H1 (cell line): ENCODE measurements around the gene SLC39A11. TPM values are rescaled to one million over a fixed set of nuclear protein-coding genes. Genes with fewer than 3 reads are reported as not detected.

Experiments used
- CTCF ChIA-PET: fragments of 300-600 bp; sonication (Branson Sonifier 250); formaldehyde crosslinking; loops from one replicate; lab custom pipeline; 2021; ENCODE audit not compliant: partially characterized antibody; lab: Charles Lee
- POLR2A ChIA-PET: fragments of 300-600 bp; sonication (Branson Sonifier 250); formaldehyde crosslinking; loops from one replicate; lab custom pipeline; 2021; ENCODE audit warnings: inconsistent platforms; ENCODE audit not compliant: partially characterized antibody; lab: Charles Lee
- DNase-seq, 2 experiments: peaks; one replicate each; pipeline versions ENCODE4 v3.0.0 to v3.0.0-alpha.2; 2010 to 2022; ENCODE audit warnings: low spot score in 2 of 2, low read depth in 1 of 2, mixed read lengths in 1 of 2
- FAIRE-seq: peaks from 2 replicates; lab custom pipeline; 2011; peaks lifted over from hg19 to GRCh38; lab: Jason Lieb, UNC
- H2AFZ ChIP-seq: 2 replicates; pipeline ENCODE4 v1.8.1; 2012; ENCODE audit warnings: low read length, inconsistent platforms
- H2AK5ac ChIP-seq: 2 replicates; pipeline ENCODE4 v1.6.1; 2013; ENCODE audit warnings: low read depth, low read length
- H2BK120ac ChIP-seq: replicated peaks from 2 replicates; pipeline ENCODE3; 2013; ENCODE audit warnings: low read depth, low read length, inconsistent platforms
- H2BK12ac ChIP-seq: 2 replicates; pipeline ENCODE4 v1.6.1; 2013; ENCODE audit warnings: low read depth, low read length
- H2BK15ac ChIP-seq: 2 replicates; pipeline ENCODE4 v1.6.1; 2013; ENCODE audit warnings: low read length
- H2BK20ac ChIP-seq: 2 replicates; pipeline ENCODE4 v1.6.1; 2013; ENCODE audit warnings: low read length
- H2BK5ac ChIP-seq: 2 replicates; pipeline ENCODE4 v1.6.1; 2013; ENCODE audit warnings: low read depth, low read length
- H3K14ac ChIP-seq: 2 replicates; pipeline ENCODE4 v1.6.1; 2013; ENCODE audit warnings: inconsistent platforms; ENCODE audit not compliant: insufficient read length
- H3K18ac ChIP-seq: 2 replicates; pipeline ENCODE4 v1.6.1; 2013; ENCODE audit warnings: low read length; ENCODE audit errors: extremely low read depth
- H3K23ac ChIP-seq: 2 replicates; pipeline ENCODE4 v1.6.1; 2013; ENCODE audit warnings: inconsistent platforms; ENCODE audit not compliant: insufficient read length
- H3K23me2 ChIP-seq: 2 replicates; pipeline ENCODE4 v1.6.1; 2013; ENCODE audit warnings: low read depth, low read length
- H3K27ac ChIP-seq: 2 replicates; pipeline ENCODE4 v1.6.1; 2011; ENCODE audit warnings: low read depth, low read length, inconsistent platforms
- H3K27me3 ChIP-seq, 4 experiments: replicated peaks in 1 of 4; 1 replicate in 1 of 4; 2 replicates in 3 of 4; pipeline versions ENCODE4 v1.6.1 to v1.8.1; 2011 to 2013; ENCODE audit warnings: low read length in 3 of 4, mild to moderate bottlenecking in 3 of 4, inconsistent platforms in 2 of 4, mixed read lengths in 2 of 4, moderate library complexity in 1 of 4; ENCODE audit not compliant: control insufficient read depth in 3 of 4, insufficient read depth in 3 of 4; ENCODE audit errors: extremely low read depth in 1 of 4
- H3K36me3 ChIP-seq, 4 experiments: 2 replicates each; pipeline versions ENCODE4 v1.6.1 to v1.8.1; 2011 to 2013; ENCODE audit warnings: mild to moderate bottlenecking in 4 of 4, low read length in 3 of 4, moderate library complexity in 2 of 4, control low read depth in 1 of 4, inconsistent platforms in 1 of 4; ENCODE audit not compliant: insufficient read depth in 4 of 4, control insufficient read depth in 2 of 4
- H3K4ac ChIP-seq: replicated peaks from 2 replicates; pipeline ENCODE3; 2013; ENCODE audit warnings: low read length, low read depth, mixed read lengths, inconsistent platforms; ENCODE audit not compliant: insufficient read length
- H3K4me1 ChIP-seq, 4 experiments: replicated peaks in 1 of 4; 1 replicate in 1 of 4; 2 replicates in 3 of 4; pipeline versions ENCODE4 v1.6.1 to v1.8.1; 2011 to 2013; ENCODE audit warnings: low read length in 3 of 4, inconsistent platforms in 2 of 4, mixed read lengths in 1 of 4; ENCODE audit not compliant: insufficient read depth in 4 of 4, control insufficient read depth in 3 of 4
- H3K4me2 ChIP-seq, 2 experiments: 2 replicates each; pipeline versions ENCODE4 v1.6.1 to v1.8.1; 2011 to 2013; ENCODE audit warnings: low read depth in 2 of 2, low read length in 2 of 2, control low read depth in 1 of 2, inconsistent platforms in 1 of 2, mild to moderate bottlenecking in 1 of 2; ENCODE audit not compliant: insufficient read depth in 1 of 2
- H3K4me3 ChIP-seq, 4 experiments: fragments of 200-600, 300-600 bp in 1 of 4; sonication (generic), shearing (Covaris generic), sonication (Bioruptor Twin) in 1 of 4; 2 replicates each; pipeline versions ENCODE4 v1.5.1 to v1.8.1; 2011 to 2016; ENCODE audit warnings: low read length in 4 of 4, low read depth in 3 of 4, control low read depth in 2 of 4, inconsistent platforms in 2 of 4, mild to moderate bottlenecking in 2 of 4, mixed read lengths in 1 of 4, moderate library complexity in 1 of 4; ENCODE audit not compliant: insufficient read depth in 2 of 4; ENCODE audit errors: extremely low read depth in 1 of 4
- H3K56ac ChIP-seq: replicated peaks from 2 replicates; pipeline ENCODE3; 2013; ENCODE audit warnings: low read depth, mild to moderate bottlenecking, mixed read lengths, low read length, inconsistent platforms; ENCODE audit not compliant: insufficient read length
- H3K79me1 ChIP-seq: 2 replicates; pipeline ENCODE4 v1.6.1; 2013; ENCODE audit warnings: low read depth, low read length, control low read depth
- H3K79me2 ChIP-seq, 2 experiments: 2 replicates each; pipeline versions ENCODE4 v1.6.1 to v1.8.1; 2012 to 2013; ENCODE audit warnings: low read length in 2 of 2, mild to moderate bottlenecking in 2 of 2, inconsistent platforms in 1 of 2; ENCODE audit not compliant: insufficient read depth in 2 of 2, control insufficient read depth in 1 of 2
- H3K9ac ChIP-seq, 4 experiments: replicated peaks in 1 of 4; 1 replicate in 1 of 4; 2 replicates in 3 of 4; pipeline versions ENCODE4 v1.6.1 to v1.8.1; 2011 to 2013; ENCODE audit warnings: low read depth in 3 of 4, low read length in 3 of 4, control low read depth in 2 of 4, mild to moderate bottlenecking in 2 of 4, moderate library complexity in 2 of 4, inconsistent platforms in 1 of 4; ENCODE audit errors: extremely low read depth in 1 of 4
- H3K9me3 ChIP-seq, 2 experiments: 2 replicates each; pipeline versions ENCODE4 v1.6.1 to v1.8.1; 2012 to 2013; ENCODE audit warnings: mild to moderate bottlenecking in 2 of 2, moderate library complexity in 2 of 2, control low read depth in 1 of 2, inconsistent platforms in 1 of 2, low read depth in 1 of 2, low read length in 1 of 2, mixed read lengths in 1 of 2; ENCODE audit not compliant: insufficient read depth in 2 of 2
- H4K20me1 ChIP-seq, 2 experiments: replicated peaks in 1 of 2; 2 replicates each; pipeline versions ENCODE3 to v1.8.1; 2011 to 2013; ENCODE audit warnings: inconsistent platforms in 2 of 2, low read length in 2 of 2, mild to moderate bottlenecking in 1 of 2; ENCODE audit not compliant: insufficient read depth in 2 of 2, control insufficient read depth in 1 of 2
- H4K5ac ChIP-seq: 2 replicates; pipeline ENCODE4 v1.6.1; 2013; ENCODE audit warnings: low read length, low read depth, mixed read lengths, inconsistent platforms; ENCODE audit not compliant: insufficient read length
- H4K8ac ChIP-seq: 2 replicates; pipeline ENCODE4 v1.8.0; 2013; ENCODE audit warnings: mild to moderate bottlenecking, moderate library complexity, low read length, inconsistent platforms; ENCODE audit not compliant: insufficient read depth; ENCODE audit errors: extremely low read depth
- H4K91ac ChIP-seq: replicated peaks from 2 replicates; pipeline ENCODE3; 2013; ENCODE audit warnings: low read length, mixed read lengths, inconsistent platforms; ENCODE audit not compliant: insufficient read length
- CTBP2 ChIP-seq: IDR thresholded peaks from 2 replicates; pipeline ENCODE4 v1.7.0; 2011; ENCODE audit warnings: borderline replicate concordance, mild to moderate bottlenecking, moderate library complexity, mixed read lengths, low read length; ENCODE audit not compliant: insufficient read depth, insufficient read length
- EGR1 ChIP-seq: IDR thresholded peaks from 2 replicates; pipeline ENCODE4 v1.6.1; 2011; ENCODE audit warnings: low read depth, low read length, borderline replicate concordance
- SP1 ChIP-seq: IDR thresholded peaks from 2 replicates; pipeline ENCODE4 v1.6.1; 2011; ENCODE audit warnings: low read depth, low read length
- TBP ChIP-seq: IDR thresholded peaks from 2 replicates; pipeline ENCODE4 v1.6.1; 2011; ENCODE audit warnings: low read depth, low read length, improper control_type of control experiment
- YY1 ChIP-seq: IDR thresholded peaks from 2 replicates; pipeline ENCODE4 v1.6.1; 2011; ENCODE audit warnings: low read depth, mild to moderate bottlenecking, low read length
- polyA plus RNA-seq, 7 experiments: library from polyadenylated mRNA; depleted of rRNA in 3 of 7; stranded (reverse) in 5 of 7; unstranded in 2 of 7; fragments of >200 nt in 5 of 7; fragments of 200-250 nt in 2 of 7; gene quantifications; 1 replicate in 5 of 7; 2 replicates in 1 of 7; 4 replicates in 1 of 7; pipeline versions ENCODE4 v1.2.1 to v1.2.3, GENCODE V29; 2011 to 2013; ENCODE audit warnings: missing spikeins in 2 of 7, mixed read lengths in 2 of 7
- total RNA-seq: library from RNA; stranded (reverse); fragmentation: NEBNext Ultra II Directional; extraction: Animal tissue kit (Norgen Biotek cat#: 25700); gene quantifications from 2 replicates; pipeline ENCODE4 v1.2.1, GENCODE V29; 2021

The SLC39A11 gene
- total and polyA plus RNA-seq, 2 of the 8 experiments (the other 6 are each of a cell fraction or from before 2014, with no cell fraction given): 12.2 to 19.6 TPM

DNA sequence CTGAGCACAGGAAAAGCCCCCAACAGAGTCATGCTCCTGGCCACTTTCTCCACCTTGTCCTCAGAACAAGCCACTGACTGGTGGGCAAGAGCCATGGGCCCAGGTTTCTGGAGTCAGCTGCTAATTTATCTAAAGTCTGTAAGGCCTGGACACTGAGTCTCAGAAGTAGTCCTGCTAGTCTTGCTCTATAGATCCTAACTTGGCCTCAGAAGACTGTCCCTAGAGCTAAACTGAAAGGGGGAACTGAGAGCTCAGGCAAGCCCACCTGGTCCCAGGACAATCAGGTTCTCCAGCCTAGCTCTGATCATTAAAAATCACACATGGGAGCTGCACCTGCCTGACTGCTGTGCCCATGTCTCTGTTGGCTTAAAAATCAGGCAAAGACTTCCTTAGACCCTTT lies 485.8 kb downstream of the SLC39A11 start:
- no peak for TF ChIP-seq SP1
- TF ChIP-seq TBP: no peak
- no peak for TF ChIP-seq YY1
- TF ChIP-seq CTBP2: no peak
- no peak for TF ChIP-seq EGR1
- Histone ChIP-seq H3K23ac (no peak overlapping the region), H3K79me1 (no peaks in the 10 kb centered on the region), H3K4me2 (no peak overlapping the region), H2BK20ac (no peak overlapping the region), H4K20me1 (no peaks in the 10 kb centered on the region), H3K56ac (no peak overlapping the region), H3K4ac (no peak overlapping the region), H3K36me3 (no peaks in the 10 kb centered on the region), H3K27me3 (no peaks in the 10 kb centered on the region), H3K9me3 (no peaks in the 10 kb centered on the region), H4K5ac (no peak overlapping the region), H2BK120ac (no peak overlapping the region), H3K4me1 (peaks cover 4 to 11% (median 7%) of the 10 kb centered on the region in 4 experiments; a peak in 5 of 7 replicates), H2AK5ac (no peak overlapping the region), H2BK12ac (no peak overlapping the region), H4K91ac (no peak overlapping the region), H3K23me2 (no peaks in the 10 kb centered on the region), H3K79me2 (no peaks in the 10 kb centered on the region), H3K14ac (no peak overlapping the region), H3K27ac (no peak overlapping the region), H4K8ac (no peak overlapping the region), H2BK5ac (no peak overlapping the region), H3K4me3 (no peak overlapping the region), H2AFZ (no peak overlapping the region), H3K9ac (no peak overlapping the region), H3K18ac (no peak overlapping the region), H2BK15ac (no peak overlapping the region)
- ChIA-PET CTCF (no interaction called here), POLR2A (no interaction called here)
- no peak for DNase-seq
- no peak for FAIRE-seq
